22Rv1 (cell line): Measurements from ENCODE around the gene HOTAIR.

Source experiments
- CTCF ChIP-seq: fragments of 450-650 bp; IDR thresholded peaks from 2 replicates; pipeline ENCODE4 v1.5.1; 2017; ENCODE audit warnings: mild to moderate bottlenecking
- ZFX ChIP-seq: fragments of 450-650 bp; IDR thresholded peaks from 2 replicates; pipeline ENCODE4 v1.6.1; 2017; ENCODE audit warnings: antibody characterized with exemption, borderline replicate concordance

- TF ChIP-seq CTCF (no peak), ZFX (no peak)
These were observed 23.6 kb upstream of the HOTAIR start for GRCh38 chr12:53998110-53998899.
